CD4-positive, alpha-beta memory T cell (primary cell): ENCODE measurements around the gene ACP2. TPM values are rescaled to one million over a fixed set of nuclear protein-coding genes. Genes with fewer than 3 reads are reported as not detected.
"Not testable (repeated sequence)": the region's sequence is repeated elsewhere in the genome, so short reads cannot be mapped to it uniquely, and the experiment has no call there.

Source experiments
- CTCF ChIA-PET: fragments of 350-600 bp; sonication (Branson Sonifier 250); formaldehyde crosslinking; loops from one replicate; lab custom pipeline; 2021; ENCODE audit warnings: inconsistent platforms; ENCODE audit not compliant: partially characterized antibody; lab: Charles Lee
- POLR2A ChIA-PET: fragments of 350-600 bp; sonication (Branson Sonifier 250); formaldehyde crosslinking; loops from one replicate; lab custom pipeline; 2021; ENCODE audit not compliant: partially characterized antibody; lab: Charles Lee
- DNase-seq, 5 donors: peaks; one replicate each; pipeline versions ENCODE4 v3.0.0 to v3.0.0-alpha.2; 2020 to 2022; ENCODE audit warnings: mixed read lengths in 1 of 5
- H3K27ac ChIP-seq: one replicate; pipeline ENCODE4 v1.7.0; 2013; ENCODE audit warnings: low read depth, low read length
- H3K27me3 ChIP-seq: 2 replicates; pipeline ENCODE4 v1.7.0; 2013; ENCODE audit warnings: mild to moderate bottlenecking, low read length, moderate library complexity; ENCODE audit not compliant: insufficient read depth
- H3K36me3 ChIP-seq: 2 replicates; pipeline ENCODE4 v1.7.0; 2013; ENCODE audit warnings: mild to moderate bottlenecking, low read length, moderate library complexity; ENCODE audit not compliant: insufficient read depth
- H3K4me1 ChIP-seq: 2 replicates; pipeline ENCODE4 v1.7.0; 2013; ENCODE audit warnings: mild to moderate bottlenecking, low read length, moderate library complexity; ENCODE audit not compliant: insufficient read depth
- H3K4me3 ChIP-seq, 2 donors: one replicate each; pipeline ENCODE4 v1.7.0; 2013; ENCODE audit warnings: low read length in 2 of 2, mild to moderate bottlenecking in 1 of 2
- H3K9me3 ChIP-seq, 2 donors: one replicate each; pipeline ENCODE4 v1.7.0; 2013; ENCODE audit warnings: low read length in 2 of 2, control low read depth in 1 of 2; ENCODE audit not compliant: control insufficient read depth in 1 of 2
- H3K27ac Mint-ChIP-seq, 7 donors: one replicate each; pipeline ENCODE4 v1.8.0; 2020 to 2021; ENCODE audit warnings: mixed read lengths in 7 of 7, mild to moderate bottlenecking in 6 of 7, inconsistent platforms in 3 of 7, moderate library complexity in 3 of 7
- H3K27me3 Mint-ChIP-seq, 2 donors: one replicate each; pipeline ENCODE4 v1.8.0; 2020 to 2021; ENCODE audit warnings: mixed read lengths in 2 of 2
- H3K36me3 Mint-ChIP-seq, 2 donors: one replicate each; pipeline ENCODE4 v1.8.0; 2020 to 2021; ENCODE audit warnings: mixed read lengths in 2 of 2, inconsistent platforms in 1 of 2, mild to moderate bottlenecking in 1 of 2
- H3K4me1 Mint-ChIP-seq, 4 donors: one replicate each; pipeline ENCODE4 v1.8.0; 2020 to 2021; ENCODE audit warnings: mixed read lengths in 4 of 4, mild to moderate bottlenecking in 1 of 4
- H3K4me3 Mint-ChIP-seq, 8 donors: one replicate each; pipeline ENCODE4 v1.8.0; 2020 to 2021; ENCODE audit warnings: mixed read lengths in 8 of 8, mild to moderate bottlenecking in 7 of 8, moderate library complexity in 6 of 8, inconsistent platforms in 3 of 8
- H3K9me3 Mint-ChIP-seq, 8 donors: one replicate each; pipeline ENCODE4 v1.8.0; 2020 to 2021; ENCODE audit warnings: mixed read lengths in 8 of 8, mild to moderate bottlenecking in 5 of 8, inconsistent platforms in 3 of 8, moderate library complexity in 1 of 8
- intact Hi-C: fragments of 100-400 bp; cut with micrococcal nuclease; formaldehyde crosslinking; loops from one replicate; pipeline ENCODE4 v1.15.1; 2023
- polyA plus RNA-seq, 2 donors: library from polyadenylated mRNA; unstranded; fragments of 300-500 nt; fragmentation: Illumina TruSeq; gene quantifications; one replicate each; pipeline ENCODE4 v1.2.3, GENCODE V29; 2021
- total RNA-seq, 2 experiments: library from RNA; stranded (reverse); gene quantifications; one replicate each; pipeline ENCODE4 v1.2.3, GENCODE V29; 2021

ACP2 gene
- total and polyA plus RNA-seq, 4 experiments from 2014 or later, result 11.4 to 23.7 (median 21.3) TPM

DNA sequence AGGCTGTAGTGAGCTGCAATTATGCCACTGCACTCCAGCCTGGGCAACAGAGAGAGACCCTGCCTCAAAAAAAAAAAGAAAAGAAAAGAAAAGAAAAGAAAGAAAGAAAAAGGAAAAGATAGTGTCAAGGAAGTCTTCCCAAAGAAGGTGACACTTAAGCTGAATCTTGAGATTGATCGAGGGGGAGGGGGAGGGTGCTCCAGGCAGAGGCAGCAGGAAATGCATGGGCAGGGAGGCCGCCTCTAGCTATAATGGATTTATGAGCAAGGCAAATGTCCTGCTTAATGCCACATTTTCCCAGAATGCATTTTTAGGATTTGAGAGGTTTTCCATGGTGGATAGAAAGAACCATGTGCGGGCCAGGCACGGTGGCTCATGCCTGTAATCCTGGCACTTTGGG is 47.6 kb downstream of the ACP2 start:
- no peak for DNase-seq
- Mint-ChIP-seq H3K9me3 (no peaks in the 10 kb centered on the region), H3K27ac (no peak overlapping the region), H3K4me3 (no peak overlapping the region), H3K27me3 (peaks cover 0 to 2% of the 10 kb centered on the region in 2 donors), H3K4me1 (no peaks in the 10 kb centered on the region), H3K36me3 (no peaks in the 10 kb centered on the region)
- no peaks in the 10 kb centered on the region for H3K36me3 ChIP-seq
- no peaks in the 10 kb centered on the region for H3K9me3 ChIP-seq
- H3K4me3 ChIP-seq, result no peak overlapping the region
- CTCF ChIA-PET, result no interaction called here
- intact Hi-C loops, result no loop called here
- no peaks in the 10 kb centered on the region for H3K4me1 ChIP-seq
- POLR2A ChIA-PET, result interaction anchor here (1.0 kb wide), 1 partner anchor 14 kb away, joined by 3 read pairs; no protein-coding TSS in a partner anchor
- H3K27ac ChIP-seq, result no peak overlapping the region
- H3K27me3 ChIP-seq, result no peaks in the 10 kb centered on the region

DNA sequence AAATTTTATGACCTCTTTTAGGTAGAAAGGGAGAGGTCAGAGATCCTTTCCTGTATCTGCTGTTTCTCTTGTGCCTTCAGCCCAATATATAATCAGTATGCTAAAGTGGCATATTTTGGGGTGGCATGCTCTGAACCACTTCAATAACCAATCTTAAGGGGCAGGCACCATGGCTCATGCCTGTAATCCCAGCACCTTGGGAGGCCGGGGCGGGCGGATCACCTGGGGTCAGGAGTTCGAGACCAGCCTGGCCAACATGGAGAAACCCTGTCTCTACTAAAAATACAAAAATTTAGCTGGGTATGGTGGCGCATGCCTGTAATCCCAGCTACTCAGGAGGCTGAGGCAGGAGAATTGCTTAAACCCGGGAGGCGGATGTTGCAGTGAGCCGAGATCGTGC is 50.5 kb downstream of the ACP2 start:
- H3K27ac Mint-ChIP-seq, H3K9me3 ChIP-seq, CTCF ChIA-PET, H3K27me3 ChIP-seq, intact Hi-C loops, H3K36me3 Mint-ChIP-seq, DNase-seq, H3K27ac ChIP-seq, H3K4me3 Mint-ChIP-seq, H3K4me3 ChIP-seq, H3K36me3 ChIP-seq, H3K9me3 Mint-ChIP-seq, H3K27me3 Mint-ChIP-seq, POLR2A ChIA-PET, H3K4me1 Mint-ChIP-seq, H3K4me1 ChIP-seq: not testable (repeated sequence)

DNA sequence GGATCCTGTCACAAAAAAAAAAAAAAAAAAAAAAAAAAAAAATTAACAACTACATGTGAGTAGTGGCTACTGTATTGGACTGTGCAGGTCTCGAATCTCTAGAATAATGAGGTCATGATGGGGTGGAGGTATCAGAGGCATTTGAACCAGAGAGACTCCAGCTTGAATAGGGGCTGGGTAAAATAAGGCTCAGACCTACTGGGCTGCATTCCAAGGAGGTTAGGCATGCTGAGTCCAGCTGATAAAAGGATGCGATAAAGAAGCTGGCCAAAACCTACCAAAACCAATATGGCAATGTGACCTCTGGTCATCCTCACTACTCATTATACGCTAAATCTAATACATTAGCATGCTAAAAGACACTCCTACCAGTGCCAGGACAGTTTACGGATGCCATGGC is 56.5 kb downstream of the ACP2 start:
- POLR2A ChIA-PET, result interaction anchor here (0.5 kb wide), 1 partner anchor 200 kb away, joined by 3 read pairs; no protein-coding TSS in a partner anchor
- DNase-seq, result no peak
- intact Hi-C loops, result no loop called here
- peaks cover 0 to under 1% (median under 1%) of the 10 kb centered on the region in 4 donors for H3K4me1 Mint-ChIP-seq
- H3K4me3 ChIP-seq, result no peak overlapping the region
- no peaks in the 10 kb centered on the region for H3K36me3 Mint-ChIP-seq
- H3K4me1 ChIP-seq, result peaks cover 5% of the 10 kb centered on the region
- H3K36me3 ChIP-seq, result no peaks in the 10 kb centered on the region
- CTCF ChIA-PET, result interaction anchor here (3.0 kb wide), 1 partner anchor 24 kb away, joined by 7 read pairs; the partner anchor contains the start of gene DDB2
- H3K27ac Mint-ChIP-seq, result no peak overlapping the region
- H3K27me3 Mint-ChIP-seq, result peaks cover 4 to 7% of the 10 kb centered on the region in 2 donors
- H3K27ac ChIP-seq, result no peak overlapping the region
- H3K9me3 Mint-ChIP-seq, result peaks cover 0 to 2% (median 0%) of the 10 kb centered on the region in 8 donors
- H3K27me3 ChIP-seq, result peaks cover 8% of the 10 kb centered on the region
- no peak overlapping the region for H3K4me3 Mint-ChIP-seq
- no peaks in the 10 kb centered on the region for H3K9me3 ChIP-seq

DNA sequence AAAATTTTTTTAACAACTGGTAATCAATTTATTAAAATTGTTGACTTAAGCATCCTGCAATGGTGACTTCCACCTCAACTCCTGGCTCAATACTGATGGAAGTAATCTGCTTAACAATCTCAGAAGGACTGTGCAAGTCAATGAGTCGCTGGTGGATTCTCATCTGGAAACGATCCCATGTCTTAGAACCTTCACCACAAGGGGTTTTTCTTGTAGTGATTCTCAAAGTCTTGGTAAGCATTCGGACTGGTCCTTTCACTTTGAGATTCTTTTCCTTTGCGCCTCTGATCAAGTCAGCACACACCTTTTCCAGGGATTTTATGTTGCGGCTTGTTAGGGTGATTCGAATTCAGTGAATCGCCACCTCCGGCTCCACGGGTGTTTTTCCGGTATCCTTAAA is 57.5 kb downstream of the ACP2 start:
- H3K36me3 Mint-ChIP-seq, H3K27ac Mint-ChIP-seq, CTCF ChIA-PET, H3K4me3 ChIP-seq, H3K4me3 Mint-ChIP-seq, H3K27me3 ChIP-seq, POLR2A ChIA-PET, H3K27me3 Mint-ChIP-seq, DNase-seq, H3K4me1 Mint-ChIP-seq, H3K9me3 Mint-ChIP-seq, intact Hi-C loops, H3K9me3 ChIP-seq, H3K36me3 ChIP-seq, H3K27ac ChIP-seq: not testable (repeated sequence)
- H3K4me1 ChIP-seq, result peaks cover 13% of the 10 kb centered on the region

Other genes with a start within 250 kb of the ACP2 start
- 100 to 1,000 TPM; 141 to 142 TPM for gene ARFGAP2, start 71.9 kb downstream of the ACP2 start, total RNA-seq
- gene ARFGAP2, start 71.9 kb downstream of the ACP2 start, polyA plus RNA-seq, result 100 to 1,000 TPM in 1 of 2 donors, 10 to 100 TPM in 1; 88.6 to 134 TPM
- 1 to 10 TPM in 1 of 2 experiments, not detected in 1; 1.3 TPM for gene PACSIN3, start 62.4 kb downstream of the ACP2 start, total RNA-seq
- gene PACSIN3, start 62.4 kb downstream of the ACP2 start, polyA plus RNA-seq, result under 1 TPM in 1 of 2 donors, not detected in 1; 0.23 TPM
- 100 to 1,000 TPM; 129 to 132 TPM for gene DDB2, start 33.8 kb downstream of the ACP2 start, total RNA-seq
- gene DDB2, start 33.8 kb downstream of the ACP2 start, polyA plus RNA-seq, result 10 to 100 TPM; 36.2 to 40.2 TPM
- gene NR1H3, start 9.2 kb upstream of the ACP2 start, total RNA-seq, result 10 to 100 TPM; 17.8 to 20.0 TPM
- gene NR1H3, start 9.2 kb upstream of the ACP2 start, polyA plus RNA-seq, result 1 to 10 TPM; 3.3 to 7.8 TPM
- 100 to 1,000 TPM; 118 to 119 TPM for gene MADD, start 21.3 kb upstream of the ACP2 start, total RNA-seq
- gene MADD, start 21.3 kb upstream of the ACP2 start, polyA plus RNA-seq, result 10 to 100 TPM; 19.3 to 32.4 TPM
- gene MYBPC3, start 103.9 kb upstream of the ACP2 start, total RNA-seq, result not detected
- gene MYBPC3, start 103.9 kb upstream of the ACP2 start, polyA plus RNA-seq, result not detected
- 1 to 10 TPM; 4.8 to 5.0 TPM for gene SPI1, start 129.7 kb upstream of the ACP2 start, total RNA-seq
- under 1 TPM in 1 of 2 donors, not detected in 1; 0.28 TPM for gene SPI1, start 129.7 kb upstream of the ACP2 start, polyA plus RNA-seq
- gene SLC39A13, start 159.8 kb upstream of the ACP2 start, total RNA-seq, result 10 to 100 TPM; 63.6 to 68.3 TPM
- gene SLC39A13, start 159.8 kb upstream of the ACP2 start, polyA plus RNA-seq, result 10 to 100 TPM; 22.3 to 33.6 TPM
- 10 to 100 TPM; 53.9 to 59.6 TPM for gene PSMC3, start 177.6 kb upstream of the ACP2 start, total RNA-seq
- gene PSMC3, start 177.6 kb upstream of the ACP2 start, polyA plus RNA-seq, result 100 to 1,000 TPM; 114 to 152 TPM
- gene RAPSN, start 200.3 kb upstream of the ACP2 start, total RNA-seq, result 1 to 10 TPM in 1 of 2 experiments, under 1 TPM in 1; 0.55 to 1.7 TPM
- not detected for gene RAPSN, start 200.3 kb upstream of the ACP2 start, polyA plus RNA-seq